GM18870 (cell line): ENCODE measurements around the gene RGS6.

Experiments used
- ATAC-seq: cut with Tn5 transposase; IDR thresholded peaks from one replicate; pipeline ENCODE4 v1.9.1; 2021; ENCODE audit warnings: moderate library complexity; ENCODE audit not compliant: unreplicated experiment

Gene RGS6

DNA sequence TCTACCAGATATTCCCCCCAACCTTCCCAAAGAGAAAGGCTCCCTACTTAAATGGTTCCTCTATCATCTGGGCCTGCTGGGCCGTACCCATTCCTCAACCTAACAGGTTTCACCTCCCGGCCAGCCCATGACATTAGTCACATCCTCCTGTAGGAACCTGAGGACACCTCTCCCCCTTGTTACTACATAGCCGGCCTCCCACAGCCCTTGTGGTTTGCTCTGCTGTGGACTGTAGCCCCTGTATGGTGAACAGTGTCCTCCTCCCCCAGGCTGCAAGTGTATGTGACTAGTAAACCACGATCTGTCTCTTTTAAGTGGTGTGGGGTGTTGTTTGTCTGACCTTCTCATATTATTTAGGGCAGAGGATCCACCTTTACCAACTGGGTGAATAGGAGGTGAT, 371.7 kb downstream of the RGS6 start:
- ATAC-seq, result no peak

DNA sequence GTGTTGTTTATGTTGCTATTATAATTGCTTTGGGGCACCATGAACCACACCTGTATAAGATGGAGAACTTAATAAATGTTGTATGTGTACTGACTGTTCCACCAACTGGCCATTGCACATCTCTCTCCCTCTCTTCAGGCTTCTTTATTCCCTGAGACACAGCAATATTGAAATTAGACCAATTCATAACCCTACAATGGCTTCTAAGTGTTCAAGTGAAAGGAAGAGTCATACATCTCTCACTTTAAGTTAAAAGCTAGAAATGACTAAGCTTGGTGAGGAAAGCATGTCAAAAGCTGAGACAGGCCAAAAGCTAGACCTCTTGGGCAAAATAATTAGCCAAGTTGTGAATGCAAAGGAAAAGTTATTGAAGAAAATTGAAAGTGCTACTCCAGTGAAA, 373.3 kb downstream of the RGS6 start:
- ATAC-seq, result no peak

- no peak for ATAC-seq
Measured at GRCh38 chr14:72308967-72309485, 376.8 kb downstream of the RGS6 start.

GRCh38 chr14:72311116-72311515, 378.9 kb downstream of the RGS6 start:
- ATAC-seq, result no peak

DNA sequence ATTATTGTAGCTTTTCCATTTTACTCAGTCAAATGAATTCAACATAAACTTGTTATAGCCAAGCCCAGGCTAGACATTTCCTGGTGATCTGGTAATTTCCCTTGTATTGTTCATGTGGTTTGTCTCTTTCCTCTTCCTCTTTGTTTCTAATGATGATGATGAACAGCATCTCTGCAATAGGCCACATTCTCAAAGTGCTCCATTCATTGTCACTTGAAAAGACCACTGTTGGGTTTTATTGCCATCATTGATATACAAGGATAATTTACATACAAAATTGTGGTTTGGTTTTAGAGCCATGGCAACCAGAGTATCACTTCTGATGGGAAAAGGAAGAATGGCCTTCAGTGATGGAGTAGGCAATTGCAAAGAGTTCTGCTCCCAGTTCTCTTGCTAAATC, 379.3 kb downstream of the RGS6 start:
- no peak for ATAC-seq

- no peak for ATAC-seq
Measured at GRCh38 chr14:72314808-72315435, 382.7 kb downstream of the RGS6 start.

GRCh38 chr14:72315714-72316113, 383.5 kb downstream of the RGS6 start:
- no peak for ATAC-seq

DNA sequence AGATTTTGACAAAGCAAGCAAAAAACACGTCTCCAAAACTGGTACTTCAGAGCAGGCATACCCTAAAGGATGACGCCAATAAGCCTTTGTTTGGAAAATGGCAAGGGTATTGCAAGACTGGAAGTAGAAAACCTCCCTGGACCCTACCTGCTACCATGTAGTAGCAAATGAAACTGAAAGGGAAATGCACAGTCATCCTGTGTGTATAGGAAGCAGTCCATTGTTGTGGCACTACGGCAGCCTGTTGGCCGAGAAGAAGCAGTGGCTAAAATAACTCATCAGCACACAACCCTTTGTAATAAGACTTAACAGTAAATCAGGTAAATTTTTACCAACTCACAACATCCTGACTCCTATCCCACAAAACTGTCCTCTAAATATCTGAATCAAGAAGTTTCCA, 386.4 kb downstream of the RGS6 start:
- ATAC-seq, result no peak

DNA sequence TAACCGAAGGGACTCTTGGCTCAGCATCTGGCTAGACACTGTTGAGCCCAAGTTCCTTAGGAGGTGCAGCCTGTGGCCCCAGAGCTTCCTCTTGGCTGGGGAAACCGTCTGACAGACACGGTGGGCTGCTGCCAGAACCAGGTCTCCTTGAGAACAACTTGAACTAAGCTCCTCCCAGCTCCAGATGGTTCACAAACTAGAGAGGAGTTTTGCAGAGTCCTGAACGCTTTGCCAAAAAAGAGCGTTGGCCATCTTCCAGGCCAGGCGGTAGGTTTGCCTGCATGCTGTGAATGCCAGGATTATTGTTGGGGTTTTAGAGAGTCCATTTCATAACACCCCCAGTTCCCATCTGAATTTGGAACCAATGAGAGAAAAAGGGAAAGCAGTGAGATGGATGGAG, 399.8 kb downstream of the RGS6 start:
- no peak for ATAC-seq

DNA sequence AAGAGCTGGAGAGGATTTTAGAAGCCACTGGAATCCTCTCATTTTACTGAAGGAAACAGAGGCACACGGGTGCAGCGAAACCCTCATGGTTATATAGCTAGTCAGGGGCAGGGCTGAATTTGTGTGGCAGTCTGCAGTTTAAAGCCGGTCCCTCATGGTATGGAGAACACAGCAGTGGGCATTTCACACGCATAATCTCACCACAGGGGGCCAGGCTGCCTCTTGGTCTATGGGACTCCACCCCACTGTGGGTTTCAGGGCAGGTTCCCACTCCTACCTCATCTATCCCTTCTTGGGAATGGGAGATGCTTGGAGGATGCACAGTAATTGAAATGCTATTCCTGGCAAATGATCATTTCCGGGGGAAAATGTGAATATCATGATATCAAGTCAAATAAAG, 400.6 kb downstream of the RGS6 start:
- no peak for ATAC-seq

- ATAC-seq, result no peak
Measured at GRCh38 chr14:72333357-72333756, 401.1 kb downstream of the RGS6 start.

- ATAC-seq, result no peak
Measured at GRCh38 chr14:72336311-72336980, 404.2 kb downstream of the RGS6 start.

DNA sequence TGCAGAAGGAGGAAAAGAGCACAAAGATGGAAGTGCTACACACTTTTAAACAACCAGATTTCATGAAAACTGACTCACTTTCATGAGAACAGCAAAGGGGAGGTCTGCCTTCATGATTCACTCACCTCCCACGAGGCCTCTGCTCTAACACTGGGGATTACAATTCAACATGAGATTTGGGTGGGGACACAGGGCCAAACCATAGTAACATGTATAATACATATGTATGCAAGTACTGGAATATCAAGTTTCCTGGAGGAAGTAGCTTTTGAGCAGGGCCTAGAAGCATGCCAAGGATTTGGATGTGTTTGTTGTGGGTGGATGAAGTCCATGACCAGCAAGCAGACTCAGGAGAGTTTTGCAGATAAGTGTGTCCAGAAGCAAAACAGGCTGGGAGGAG, 409.0 kb downstream of the RGS6 start:
- ATAC-seq, result no peak

DNA sequence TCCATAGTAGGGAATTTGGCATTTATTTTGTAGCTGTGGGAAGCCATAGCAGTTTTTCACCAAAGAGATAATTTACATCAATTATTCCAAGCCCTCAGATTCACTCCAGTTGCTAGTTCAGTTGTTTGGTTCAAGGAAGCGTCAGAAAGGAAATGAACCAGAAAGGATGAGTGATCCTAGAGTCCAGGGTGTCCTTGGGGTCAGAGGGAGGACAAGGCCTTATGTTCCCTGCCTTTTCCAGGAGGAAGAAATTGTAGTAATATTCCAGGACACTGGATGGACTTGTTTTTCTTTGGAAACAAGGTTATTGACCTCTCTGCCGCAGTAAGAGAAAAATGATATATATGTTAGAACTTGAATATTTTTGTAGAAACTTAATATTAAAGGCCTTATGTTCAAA, 409.5 kb downstream of the RGS6 start:
- ATAC-seq, result no peak

GRCh38 chr14:72347118-72347517, 414.9 kb downstream of the RGS6 start:
- ATAC-seq, result no peak

GRCh38 chr14:72350215-72350614, 418.0 kb downstream of the RGS6 start:
- no peak for ATAC-seq

DNA sequence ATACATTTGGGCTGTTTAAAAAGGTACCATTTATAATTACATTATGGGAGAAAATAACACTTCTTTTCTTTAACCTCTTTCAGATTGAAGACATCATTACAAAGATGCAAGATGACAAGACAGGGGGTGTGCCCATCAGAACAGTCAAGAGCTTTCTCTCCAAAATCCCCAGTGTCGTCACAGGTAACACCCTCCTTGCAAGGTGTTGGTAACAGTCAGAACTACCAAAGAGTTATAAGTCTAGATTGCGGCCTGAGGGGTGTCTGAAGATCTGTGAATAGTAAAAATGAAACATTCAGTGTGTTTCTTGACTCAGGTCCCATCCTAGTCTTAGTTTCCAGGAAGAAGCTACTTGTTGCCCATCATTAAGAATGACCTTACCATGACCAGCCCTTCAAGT, 419.8 kb downstream of the RGS6 start:
- no peak for ATAC-seq

GRCh38 chr14:72366619-72367018, 434.4 kb downstream of the RGS6 start:
- ATAC-seq, result no peak

DNA sequence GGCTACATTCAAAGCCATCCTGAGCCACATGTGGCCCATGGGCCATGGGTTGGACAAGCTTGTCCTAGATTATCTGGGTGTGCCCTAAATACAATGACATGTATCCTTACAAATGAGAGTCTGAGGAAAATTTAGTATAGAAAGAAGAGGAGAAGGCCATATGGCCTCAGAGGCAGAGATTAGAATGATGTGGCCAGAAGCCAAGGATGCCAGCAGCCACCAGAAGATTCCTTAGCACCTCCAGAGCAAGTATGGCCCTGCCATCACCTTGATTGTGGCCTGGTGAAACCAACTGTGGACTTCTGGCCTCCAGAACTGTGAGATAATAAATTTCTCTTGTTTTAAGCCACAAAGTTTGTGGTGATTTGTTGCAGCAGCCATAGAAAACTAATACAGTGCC, 436.9 kb downstream of the RGS6 start:
- ATAC-seq, result no peak

DNA sequence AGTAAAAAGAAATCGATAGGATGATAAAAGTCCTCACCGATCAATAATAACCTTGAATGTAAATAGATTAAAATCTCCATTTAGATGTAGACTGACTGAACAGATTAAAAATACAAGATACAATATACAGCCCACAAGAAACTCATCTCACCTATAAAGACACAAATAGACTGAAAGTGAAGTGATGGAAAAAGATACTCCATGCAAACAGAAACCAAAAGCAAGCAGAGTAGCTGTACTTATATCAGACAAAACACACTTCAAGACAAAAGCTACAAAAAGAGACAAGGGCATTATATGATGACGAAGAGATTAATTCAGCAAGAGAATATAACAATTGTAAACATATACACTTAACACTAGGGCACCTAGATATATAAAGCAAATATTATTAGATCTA, 444.8 kb downstream of the RGS6 start:
- ATAC-seq, result no peak

GRCh38 chr14:72380456-72380855, 448.2 kb downstream of the RGS6 start:
- no peak for ATAC-seq

DNA sequence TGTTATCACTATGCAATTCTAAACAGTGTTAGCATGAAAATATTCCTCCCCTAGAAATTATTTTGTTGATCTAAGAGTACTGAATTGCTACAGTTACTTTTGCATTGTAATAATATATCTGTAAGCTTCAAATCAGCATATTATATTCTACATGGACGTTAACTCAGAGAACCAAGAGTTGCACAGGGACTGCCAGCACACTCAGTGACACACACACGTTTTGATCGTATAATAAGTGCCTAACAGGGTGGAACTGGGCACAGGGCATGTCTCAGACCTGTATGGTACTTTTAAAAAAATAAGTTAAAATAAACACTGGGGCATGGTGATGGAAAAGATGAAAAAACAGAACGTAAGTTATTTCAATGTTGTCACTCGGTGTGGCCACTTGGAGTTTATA, 451.6 kb downstream of the RGS6 start:
- no peak for ATAC-seq

DNA sequence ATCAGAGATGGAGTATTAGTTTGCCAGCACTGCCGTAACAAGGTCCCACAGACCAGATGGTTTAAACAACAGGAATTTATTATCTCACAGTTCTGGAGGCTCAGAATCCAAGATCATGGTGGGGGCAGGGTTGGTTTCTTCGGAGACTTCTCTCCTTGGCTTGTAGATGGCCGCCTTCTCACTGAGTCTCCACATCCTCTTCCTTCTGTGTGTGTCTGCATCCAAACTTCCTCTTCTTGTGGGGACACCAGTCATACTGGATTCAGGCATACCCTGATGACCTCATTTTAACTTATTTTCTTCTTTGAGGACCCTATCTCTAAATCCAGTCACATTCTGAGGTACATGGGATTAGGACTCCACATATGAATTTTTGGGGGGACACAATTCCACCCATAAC, 455.5 kb downstream of the RGS6 start:
- no peak for ATAC-seq
